Stimulated activated CD8-positive, alpha-beta memory T cell treated with anti-CD3 and anti-CD28 coated beads, Interleukin-2, amount 100 ng/mL, for 1 hour (primary cell): ENCODE data around the gene ST3GAL3.
"Not testable (repeated sequence)": the region's sequence is repeated elsewhere in the genome, so short reads cannot be mapped to it uniquely, and the experiment has no call there.

Experiments used
- DNase-seq, 2 donors: peaks; one replicate each; pipeline ENCODE4 v3.0.0-alpha.2; 2020; ENCODE audit warnings: low read depth in 2 of 2

ST3GAL3 gene

GRCh38 chr1:43754892-43755291 lies 47.6 kb downstream of the ST3GAL3 start:
- no peak for DNase-seq

- no peak for DNase-seq
These were observed 50.2 kb downstream of the ST3GAL3 start for GRCh38 chr1:43757343-43758053.

GRCh38 chr1:43760745-43761317 lies 53.5 kb downstream of the ST3GAL3 start:
- no peak for DNase-seq

GRCh38 chr1:43763497-43763973 lies 56.2 kb downstream of the ST3GAL3 start:
- DNase-seq, result peak; percentile 1 to 4

GRCh38 chr1:43764581-43764980 lies 57.2 kb downstream of the ST3GAL3 start:
- no peak for DNase-seq

- DNase-seq, result no peak
These were observed 58.9 kb downstream of the ST3GAL3 start for GRCh38 chr1:43766086-43766784.

GRCh38 chr1:43766818-43767525 lies 59.6 kb downstream of the ST3GAL3 start:
- no peak for DNase-seq

GRCh38 chr1:43768168-43768567 lies 60.8 kb downstream of the ST3GAL3 start:
- no peak for DNase-seq

- no peak for DNase-seq
These were observed 62.1 kb downstream of the ST3GAL3 start for GRCh38 chr1:43769350-43769908.

- DNase-seq, result no peak
These were observed 62.8 kb downstream of the ST3GAL3 start for GRCh38 chr1:43770111-43770510.

GRCh38 chr1:43772978-43773377 lies 65.6 kb downstream of the ST3GAL3 start:
- DNase-seq, result no peak

- DNase-seq, result no peak
These were observed 66.5 kb downstream of the ST3GAL3 start for GRCh38 chr1:43773821-43774220.

- DNase-seq, result no peak
These were observed 67.0 kb downstream of the ST3GAL3 start for GRCh38 chr1:43774359-43774758.

GRCh38 chr1:43776043-43776761 lies 68.9 kb downstream of the ST3GAL3 start:
- DNase-seq, result no peak

- DNase-seq, result not testable (repeated sequence)
These were observed 70.6 kb downstream of the ST3GAL3 start for GRCh38 chr1:43777916-43778315.

- no peak for DNase-seq
These were observed 71.9 kb downstream of the ST3GAL3 start for GRCh38 chr1:43779266-43779665.

- no peak for DNase-seq
These were observed 72.6 kb downstream of the ST3GAL3 start for GRCh38 chr1:43779805-43780403.

- no peak for DNase-seq
These were observed 74.2 kb downstream of the ST3GAL3 start for GRCh38 chr1:43781574-43781973.

- DNase-seq, result no peak
These were observed 75.8 kb downstream of the ST3GAL3 start for GRCh38 chr1:43783096-43783670.

- no peak for DNase-seq
These were observed 76.4 kb downstream of the ST3GAL3 start for GRCh38 chr1:43783671-43784205.
